MM.1S (cell line): Measurements from ENCODE around the gene MRPL48.

Source experiments
- EZH2 ChIP-seq: fragments of 300-600 bp; sonication (generic); optimal IDR thresholded peaks from 2 replicates; pipeline ENCODE3; 2017; ENCODE audit warnings: low read depth, mild to moderate bottlenecking, antibody characterized with exemption, low read length, mixed read lengths
- TF ChIP-seq, protein P1 (sequence below): fragments of 300-600 bp; sonication (generic); IDR thresholded peaks from 2 replicates; pipeline ENCODE4 v1.5.1; 2016; ENCODE audit warnings: antibody characterized with exemption, low read length, mixed read lengths

GRCh38 chr11:73747762-73748161, 39.9 kb upstream of the MRPL48 start:
- TF ChIP-seq, protein P1, sequence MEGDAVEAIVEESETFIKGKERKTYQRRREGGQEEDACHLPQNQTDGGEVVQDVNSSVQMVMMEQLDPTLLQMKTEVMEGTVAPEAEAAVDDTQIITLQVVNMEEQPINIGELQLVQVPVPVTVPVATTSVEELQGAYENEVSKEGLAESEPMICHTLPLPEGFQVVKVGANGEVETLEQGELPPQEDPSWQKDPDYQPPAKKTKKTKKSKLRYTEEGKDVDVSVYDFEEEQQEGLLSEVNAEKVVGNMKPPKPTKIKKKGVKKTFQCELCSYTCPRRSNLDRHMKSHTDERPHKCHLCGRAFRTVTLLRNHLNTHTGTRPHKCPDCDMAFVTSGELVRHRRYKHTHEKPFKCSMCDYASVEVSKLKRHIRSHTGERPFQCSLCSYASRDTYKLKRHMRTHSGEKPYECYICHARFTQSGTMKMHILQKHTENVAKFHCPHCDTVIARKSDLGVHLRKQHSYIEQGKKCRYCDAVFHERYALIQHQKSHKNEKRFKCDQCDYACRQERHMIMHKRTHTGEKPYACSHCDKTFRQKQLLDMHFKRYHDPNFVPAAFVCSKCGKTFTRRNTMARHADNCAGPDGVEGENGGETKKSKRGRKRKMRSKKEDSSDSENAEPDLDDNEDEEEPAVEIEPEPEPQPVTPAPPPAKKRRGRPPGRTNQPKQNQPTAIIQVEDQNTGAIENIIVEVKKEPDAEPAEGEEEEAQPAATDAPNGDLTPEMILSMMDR = no peak
- TF ChIP-seq EZH2 = no peak
